Stimulated activated CD8-positive, alpha-beta memory T cell treated with anti-CD3 and anti-CD28 coated beads, Interleukin-4, amount 100 ng/mL, for 1 hour (primary cell): ENCODE data around the gene SULF2.

Source experiments
- DNase-seq, 2 donors: peaks; one replicate each; pipeline ENCODE4 v3.0.0-alpha.2; 2020; ENCODE audit warnings: low read depth in 2 of 2, low spot score in 1 of 2

The SULF2 gene

DNA sequence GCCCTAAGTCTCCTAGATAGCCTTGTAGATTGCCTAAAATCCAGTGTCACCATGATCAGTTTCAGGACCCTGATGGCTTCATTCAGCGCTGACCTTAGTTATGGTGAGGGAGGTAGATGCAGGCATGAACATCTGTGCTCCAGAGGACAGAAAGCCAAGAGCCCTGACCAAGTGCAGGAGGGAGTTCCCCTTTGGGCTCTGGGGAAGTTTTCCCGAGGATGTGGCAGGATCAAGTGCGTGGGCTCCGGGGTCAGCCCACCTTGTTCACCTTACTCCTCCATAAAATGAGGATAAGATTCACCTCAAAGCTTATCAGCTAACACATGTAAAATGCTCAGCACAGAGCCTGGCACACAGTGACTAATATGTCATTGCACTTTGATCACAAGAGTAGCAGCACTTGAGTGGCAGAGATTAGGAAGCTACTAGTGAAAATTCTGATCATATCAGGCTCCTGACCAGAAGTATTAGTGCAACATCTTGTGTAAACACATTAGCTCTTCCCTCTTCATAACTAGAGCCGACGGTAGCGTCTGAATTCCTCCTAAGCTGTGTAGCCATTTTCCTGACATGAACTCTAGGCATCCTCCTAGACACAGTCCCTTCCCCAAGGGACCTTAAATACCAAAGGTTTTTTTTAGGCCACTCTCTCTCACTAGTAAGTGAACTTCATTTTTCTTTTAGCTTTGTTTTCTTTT lies 125.2 kb downstream of the SULF2 start:
- DNase-seq: no peak

DNA sequence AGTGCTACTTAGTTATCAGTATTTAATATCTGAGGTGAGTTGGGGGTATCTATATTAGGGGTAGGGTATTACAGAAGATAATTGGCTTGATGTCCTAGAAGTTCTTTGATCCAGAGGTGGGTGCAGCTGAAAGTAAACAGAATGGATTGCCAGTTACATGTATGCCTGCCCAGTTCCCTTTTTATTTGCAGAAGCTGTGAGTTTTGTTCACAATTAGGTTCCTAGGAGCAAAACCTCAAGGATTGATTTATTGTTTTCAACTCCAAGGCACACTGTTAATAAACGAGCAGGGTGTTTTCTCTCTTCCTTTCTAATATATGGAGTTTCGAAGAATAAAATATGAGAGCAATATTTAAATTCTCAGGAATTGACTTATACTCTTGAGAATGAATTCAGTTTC lies 129.0 kb downstream of the SULF2 start:
- DNase-seq: no peak

DNA sequence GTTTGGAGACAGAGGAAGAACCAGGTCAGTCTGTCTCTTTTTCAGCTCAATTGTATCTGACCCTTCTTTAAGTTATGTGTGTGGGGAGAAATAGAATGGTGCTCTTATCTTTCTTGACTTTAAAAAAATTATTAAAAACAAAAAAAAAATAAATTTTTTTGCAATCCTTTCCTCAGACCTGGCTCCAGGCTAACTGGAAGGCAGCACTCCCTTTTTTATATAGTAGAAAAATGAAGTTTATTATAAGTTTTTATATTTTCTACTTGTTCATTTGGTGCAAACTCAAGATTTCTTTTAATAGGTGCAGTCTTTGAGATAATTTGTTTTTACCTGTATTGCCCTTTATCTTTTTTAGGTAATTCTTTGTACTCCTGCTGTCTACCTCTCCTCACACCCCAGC lies 129.6 kb downstream of the SULF2 start:
- DNase-seq: no peak

DNA sequence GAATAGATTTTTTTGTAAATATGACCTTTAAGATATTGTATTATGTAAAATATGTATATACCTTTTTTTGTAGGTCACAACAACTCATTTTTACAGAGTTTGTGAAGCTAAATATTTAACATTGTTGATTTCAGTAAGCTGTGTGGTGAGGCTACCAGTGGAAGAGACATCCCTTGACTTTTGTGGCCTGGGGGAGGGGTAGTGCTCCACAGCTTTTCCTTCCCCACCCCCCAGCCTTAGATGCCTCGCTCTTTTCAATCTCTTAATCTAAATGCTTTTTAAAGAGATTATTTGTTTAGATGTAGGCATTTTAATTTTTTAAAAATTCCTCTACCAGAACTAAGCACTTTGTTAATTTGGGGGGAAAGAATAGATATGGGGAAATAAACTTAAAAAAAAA lies 130.9 kb downstream of the SULF2 start:
- DNase-seq: no peak

DNA sequence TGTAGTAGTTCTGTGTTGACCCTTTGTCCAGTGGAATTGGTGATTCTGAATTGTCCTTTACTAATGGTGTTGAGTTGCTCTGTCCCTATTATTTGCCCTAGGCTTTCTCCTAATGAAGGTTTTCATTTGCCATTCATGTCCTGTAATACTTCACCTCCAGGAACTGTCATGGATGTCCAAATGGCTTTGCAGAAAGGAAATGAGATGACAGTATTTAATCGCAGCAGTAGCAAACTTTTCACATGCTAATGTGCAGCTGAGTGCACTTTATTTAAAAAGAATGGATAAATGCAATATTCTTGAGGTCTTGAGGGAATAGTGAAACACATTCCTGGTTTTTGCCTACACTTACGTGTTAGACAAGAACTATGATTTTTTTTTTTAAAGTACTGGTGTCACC lies 131.4 kb downstream of the SULF2 start:
- DNase-seq: no peak

DNA sequence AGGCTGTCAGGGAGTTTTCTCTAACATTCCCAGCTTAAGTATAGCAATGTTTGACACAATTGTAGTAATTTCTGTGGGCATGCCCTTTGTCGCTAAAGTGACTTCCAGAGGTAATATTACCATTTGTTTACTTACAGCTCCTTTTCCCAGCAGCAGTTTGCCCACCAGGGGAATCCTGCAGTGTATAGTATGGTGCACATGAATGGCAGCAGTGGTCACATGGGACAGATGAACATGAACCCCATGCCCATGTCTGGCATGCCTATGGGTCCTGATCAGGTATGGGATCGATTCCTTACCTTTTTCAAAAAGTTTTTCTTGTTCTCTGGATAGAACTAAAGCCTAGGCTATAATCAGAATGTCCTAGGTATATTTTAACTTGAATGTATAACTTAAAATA lies 132.5 kb downstream of the SULF2 start:
- DNase-seq: no peak

DNA sequence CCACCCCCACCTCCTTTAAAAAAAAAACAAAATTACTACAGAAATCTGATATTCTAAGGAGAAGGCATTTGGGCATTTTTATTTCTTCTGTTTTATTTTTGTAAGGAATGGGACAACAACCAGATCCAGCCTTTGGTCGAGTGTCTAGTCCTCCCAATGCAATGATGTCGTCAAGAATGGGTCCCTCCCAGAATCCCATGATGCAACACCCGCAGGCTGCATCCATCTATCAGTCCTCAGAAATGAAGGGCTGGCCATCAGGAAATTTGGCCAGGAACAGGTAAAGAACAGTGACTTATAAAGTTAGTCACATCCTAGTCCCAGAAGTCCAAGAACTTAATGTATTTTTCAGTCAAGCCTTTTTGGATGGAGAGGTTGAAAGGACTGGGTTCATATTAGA lies 133.0 kb downstream of the SULF2 start:
- no peak for DNase-seq

DNA sequence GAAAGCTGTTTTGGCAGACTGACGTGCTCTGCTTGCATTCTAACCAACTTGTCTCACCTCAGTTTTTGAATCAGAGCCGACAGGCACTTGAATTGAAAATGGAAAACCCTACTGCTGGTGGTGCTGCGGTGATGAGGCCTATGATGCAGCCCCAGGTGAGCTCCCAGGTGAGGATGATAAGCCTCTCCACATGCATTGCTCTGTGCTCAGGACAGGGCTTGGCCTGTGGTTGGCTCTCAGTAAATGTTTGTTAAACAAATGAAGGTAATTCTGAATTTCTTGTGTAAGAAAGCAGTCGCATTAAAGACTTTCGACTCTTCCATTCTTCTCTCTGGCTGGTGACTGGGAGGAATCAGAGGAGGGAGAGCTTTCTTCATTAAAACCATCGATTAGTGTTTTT lies 136.3 kb downstream of the SULF2 start:
- DNase-seq: no peak

DNA sequence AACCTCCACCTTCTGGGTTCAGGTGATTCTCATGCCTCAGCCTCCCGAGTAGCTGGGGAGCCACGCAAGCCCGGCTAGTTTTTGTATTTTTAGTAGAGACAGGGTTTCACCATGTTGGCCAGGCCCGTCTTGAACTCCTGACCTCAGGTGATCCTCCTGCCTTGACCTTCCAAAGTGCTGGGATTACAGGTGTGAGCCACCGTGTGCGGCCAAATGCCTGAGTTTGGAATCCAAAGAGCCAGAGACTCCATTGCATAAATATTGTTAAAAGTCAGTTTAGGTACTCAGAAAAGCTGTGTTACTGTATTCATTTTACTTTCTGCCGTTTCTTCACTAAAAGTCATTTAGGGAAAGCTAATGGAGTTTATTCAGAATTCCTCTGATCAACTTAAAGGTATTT lies 137.3 kb downstream of the SULF2 start:
- DNase-seq: no peak

DNA sequence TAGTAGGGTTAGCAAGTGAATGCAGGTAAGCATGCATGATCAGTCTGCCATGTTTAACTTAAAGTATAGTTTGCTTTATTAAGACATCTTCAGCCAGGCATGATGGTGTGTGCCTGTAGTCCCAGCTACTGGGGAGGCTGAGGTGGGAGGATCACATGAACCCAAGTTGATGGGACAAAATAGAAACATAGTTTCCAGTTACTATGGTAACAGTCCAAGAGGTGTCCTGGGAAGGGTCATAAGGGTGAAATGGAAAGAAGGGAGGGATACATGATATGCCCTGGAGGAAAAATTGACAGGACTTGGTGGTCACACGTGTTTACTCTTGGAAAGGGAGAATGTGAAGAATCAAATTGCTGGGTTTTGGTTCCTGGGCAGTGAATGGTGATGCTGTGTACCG lies 139.6 kb downstream of the SULF2 start:
- DNase-seq: no peak

DNA sequence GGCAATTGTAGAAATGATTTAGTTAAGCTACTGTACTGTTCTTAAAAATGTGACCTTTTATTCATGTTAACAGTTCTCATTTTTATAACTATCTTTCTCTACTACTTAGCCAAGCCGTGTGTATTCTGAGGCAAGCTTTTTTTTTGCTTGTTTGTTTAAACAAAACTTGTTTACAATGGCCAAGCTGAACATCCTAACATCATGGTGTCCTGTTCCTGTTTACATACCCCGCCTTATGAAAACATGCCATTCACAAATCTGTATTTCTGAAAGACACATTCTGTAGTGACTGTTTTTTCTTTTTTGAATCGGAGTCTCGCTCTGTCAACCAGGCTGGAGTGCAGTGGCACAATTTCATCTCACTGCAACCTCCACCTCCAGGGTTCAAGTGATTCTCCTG lies 142.7 kb downstream of the SULF2 start:
- no peak for DNase-seq

DNA sequence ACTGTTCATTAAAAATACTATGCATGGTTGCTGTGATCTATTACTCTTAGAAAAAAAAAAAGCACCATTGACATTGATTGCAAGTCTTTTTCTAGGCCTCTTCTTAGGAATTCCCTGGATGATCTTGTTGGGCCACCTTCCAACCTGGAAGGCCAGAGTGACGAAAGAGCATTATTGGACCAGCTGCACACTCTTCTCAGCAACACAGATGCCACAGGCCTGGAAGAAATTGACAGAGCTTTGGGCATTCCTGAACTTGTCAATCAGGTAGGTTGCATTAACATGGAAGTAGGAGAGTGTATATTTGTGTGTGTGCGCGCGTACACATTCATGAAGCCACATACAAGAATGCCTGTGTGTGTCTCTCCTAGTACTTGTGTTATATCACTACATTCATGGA lies 143.2 kb downstream of the SULF2 start:
- no peak for DNase-seq

DNA sequence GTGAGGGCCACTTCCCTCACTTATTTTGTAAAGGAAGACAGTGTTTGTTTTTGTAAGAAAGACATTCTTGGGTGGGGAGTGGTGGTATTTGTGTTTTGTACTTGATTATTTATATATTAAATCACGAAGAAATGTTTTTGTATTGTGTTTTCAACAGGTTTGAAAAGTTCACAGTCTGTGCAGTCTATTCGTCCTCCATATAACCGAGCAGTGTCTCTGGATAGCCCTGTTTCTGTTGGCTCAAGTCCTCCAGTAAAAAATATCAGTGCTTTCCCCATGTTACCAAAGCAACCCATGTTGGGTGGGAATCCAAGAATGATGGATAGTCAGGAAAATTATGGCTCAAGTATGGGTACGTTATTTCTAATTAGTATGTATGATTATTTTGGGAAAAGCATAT lies 146.4 kb downstream of the SULF2 start:
- no peak for DNase-seq

DNA sequence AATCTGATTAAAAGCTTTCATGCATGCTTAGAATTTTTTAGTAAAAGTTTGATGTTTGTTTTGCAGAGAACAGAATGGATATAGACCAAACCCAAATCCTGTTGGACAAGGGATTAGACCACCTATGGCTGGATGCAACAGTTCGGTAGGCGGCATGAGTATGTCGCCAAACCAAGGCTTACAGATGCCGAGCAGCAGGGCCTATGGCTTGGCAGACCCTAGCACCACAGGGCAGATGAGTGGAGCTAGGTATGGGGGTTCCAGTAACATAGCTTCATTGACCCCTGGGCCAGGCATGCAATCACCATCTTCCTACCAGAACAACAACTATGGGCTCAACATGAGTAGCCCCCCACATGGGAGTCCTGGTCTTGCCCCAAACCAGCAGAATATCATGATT lies 150.0 kb downstream of the SULF2 start:
- DNase-seq: no peak

DNA sequence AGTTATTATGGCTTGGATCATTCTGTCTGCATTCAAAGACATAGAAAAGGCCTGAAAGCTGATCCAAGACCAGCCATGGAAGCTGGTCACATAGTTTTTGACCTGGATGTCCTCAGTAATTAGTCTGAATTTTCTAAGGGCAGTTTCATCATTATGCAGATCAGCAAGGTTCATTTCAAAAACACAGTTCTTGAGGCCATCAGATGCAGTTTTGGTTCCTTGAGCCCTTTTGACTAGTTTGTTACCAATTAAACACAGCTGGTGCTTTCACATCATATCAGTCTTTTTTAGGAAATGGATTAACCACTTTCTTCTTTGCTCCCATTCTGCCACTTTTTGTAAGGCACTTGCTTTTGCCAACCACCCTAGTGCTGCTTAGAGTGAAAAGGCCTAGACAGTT lies 154.2 kb downstream of the SULF2 start:
- no peak for DNase-seq

DNA sequence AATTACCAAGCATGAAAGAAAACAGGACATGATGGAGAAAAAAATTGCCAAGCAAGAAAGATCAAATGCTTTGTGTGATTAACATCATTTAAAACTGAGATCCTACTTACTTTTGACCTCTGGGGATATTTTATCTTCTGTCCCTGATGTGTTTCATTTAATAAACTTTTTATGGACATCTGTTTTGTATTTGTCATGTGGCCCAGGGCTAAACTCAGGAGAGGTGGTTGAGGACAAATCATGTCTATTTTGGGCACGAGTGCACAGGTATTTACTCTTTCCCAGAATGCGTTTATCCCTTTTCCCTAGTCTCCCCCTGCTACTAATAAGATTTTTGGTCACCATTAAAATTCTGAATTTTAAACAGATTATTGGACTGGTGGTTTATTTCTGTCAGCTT lies 155.4 kb downstream of the SULF2 start:
- no peak for DNase-seq

DNA sequence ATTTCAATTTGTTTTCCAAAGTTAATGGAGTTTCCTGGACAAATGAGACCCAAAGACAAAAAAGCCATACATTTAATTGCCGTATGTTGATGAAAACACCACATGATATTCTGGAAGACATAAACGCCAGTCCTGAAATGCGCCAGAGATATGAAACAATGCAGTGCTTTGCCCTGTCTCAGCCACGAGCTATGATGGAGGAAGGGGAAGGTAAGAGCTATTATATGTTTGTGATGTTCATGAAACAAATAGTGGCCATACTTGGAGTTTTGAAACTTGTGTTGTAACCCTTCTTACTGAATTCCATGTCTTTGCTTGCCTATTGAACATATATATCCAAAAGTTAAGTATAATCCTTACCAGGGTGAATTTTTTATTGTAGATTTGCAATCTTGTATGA lies 157.7 kb downstream of the SULF2 start:
- DNase-seq: no peak

DNA sequence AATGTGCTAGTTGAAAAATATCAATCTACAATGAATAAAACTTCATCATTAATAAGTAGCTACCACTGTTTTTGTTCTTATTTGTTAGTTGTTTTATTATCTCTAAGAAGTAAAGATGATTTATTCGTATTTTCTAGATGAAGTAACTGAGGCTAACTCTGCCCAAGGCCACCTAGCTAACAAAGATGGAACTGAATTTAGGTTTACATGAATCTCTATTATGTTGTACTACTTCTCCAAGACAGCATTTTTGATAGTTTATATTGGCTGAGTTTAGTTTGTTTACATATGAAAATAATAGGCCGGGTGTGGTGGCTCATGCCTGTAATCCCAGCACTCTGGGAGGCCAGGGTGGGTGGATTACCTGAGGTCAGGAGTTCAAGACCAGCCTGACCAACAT lies 162.1 kb downstream of the SULF2 start:
- no peak for DNase-seq

DNA sequence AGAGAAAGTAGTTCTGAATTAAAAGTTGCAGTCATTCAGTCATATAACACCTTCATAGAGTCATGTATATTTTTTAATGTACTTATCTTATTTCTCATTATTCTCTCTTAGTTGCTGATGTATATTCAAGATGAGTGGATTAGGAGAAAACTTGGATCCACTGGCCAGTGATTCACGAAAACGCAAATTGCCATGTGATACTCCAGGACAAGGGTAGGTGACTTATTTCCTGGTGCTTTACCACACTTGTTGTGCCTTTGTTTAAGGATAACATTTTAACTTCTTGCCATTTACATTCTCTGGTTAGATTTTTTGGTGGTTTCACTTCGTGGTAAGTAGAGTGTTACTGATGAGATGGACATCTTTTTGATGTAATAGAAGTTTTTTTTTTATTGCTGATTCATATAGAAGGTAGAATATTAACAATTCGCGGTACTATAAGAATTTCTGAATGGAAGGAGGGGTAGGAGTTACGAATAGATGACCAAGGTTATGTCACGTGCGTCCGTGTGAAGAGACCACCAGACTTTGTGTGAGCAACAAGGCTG lies 163.1 kb downstream of the SULF2 start:
- no peak for DNase-seq

DNA sequence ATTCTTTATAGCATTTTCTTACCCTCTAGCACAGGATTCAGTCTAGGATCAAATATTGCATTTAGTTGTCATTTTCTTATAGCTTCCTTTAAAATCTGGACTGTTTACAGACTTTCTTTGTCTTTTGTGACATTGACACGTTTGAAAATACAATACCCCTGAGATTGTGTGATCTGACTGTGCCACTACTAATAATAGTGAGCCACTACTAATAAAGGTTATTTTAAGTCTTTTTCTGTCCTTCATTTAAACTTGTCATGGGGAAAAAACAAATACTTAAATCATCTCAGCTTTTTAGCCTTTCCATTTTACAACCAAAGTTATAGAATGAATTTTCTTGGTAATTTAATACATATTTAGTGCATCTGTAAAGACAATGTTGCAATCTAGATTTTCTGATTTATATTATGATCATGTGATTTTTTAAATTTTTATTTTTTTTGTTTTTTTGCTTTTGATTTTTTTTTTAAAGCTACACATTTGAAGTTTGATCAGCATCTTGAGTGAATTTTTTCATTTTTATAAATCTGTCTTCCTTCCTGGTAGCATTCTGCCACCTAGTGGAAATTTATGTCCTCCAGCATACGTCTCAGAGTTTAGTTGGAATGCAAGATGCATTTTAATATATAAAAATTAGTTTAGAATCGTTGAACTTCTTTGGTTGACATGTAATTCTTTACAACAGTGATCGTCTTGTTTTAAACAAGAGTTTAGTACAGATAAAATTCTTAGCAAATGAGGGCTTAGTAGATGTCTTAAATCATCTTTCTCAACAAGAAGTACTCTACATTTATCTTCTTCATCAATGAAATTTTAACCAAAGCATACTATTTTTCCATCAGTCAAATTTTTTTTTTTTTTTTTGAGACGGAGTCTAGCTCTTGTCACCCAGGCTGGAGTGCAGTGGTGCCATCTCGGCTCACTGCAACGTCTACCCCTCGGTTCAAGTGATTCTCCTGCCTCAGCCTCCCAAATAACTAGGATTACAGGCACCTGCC lies 164.2 kb downstream of the SULF2 start:
- no peak for DNase-seq

DNA sequence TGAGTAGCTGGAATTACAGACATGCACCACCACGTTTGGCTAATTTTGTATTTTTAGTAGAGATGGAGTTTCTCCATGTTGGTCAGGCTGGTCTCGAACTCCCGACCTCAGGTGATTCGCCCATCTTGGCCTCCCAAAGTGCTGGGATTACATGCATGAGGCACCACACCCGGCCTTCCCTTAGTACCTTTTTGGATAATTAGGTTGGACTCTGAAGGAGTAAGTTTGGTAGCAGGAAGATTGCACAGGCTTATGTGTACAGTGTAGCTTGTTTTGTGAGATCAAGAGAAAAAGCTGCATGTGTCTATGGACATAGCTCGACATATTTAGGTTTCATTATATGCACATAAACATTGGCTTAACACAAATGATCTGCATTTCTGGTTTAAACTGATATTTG lies 166.8 kb downstream of the SULF2 start:
- DNase-seq: no peak

DNA sequence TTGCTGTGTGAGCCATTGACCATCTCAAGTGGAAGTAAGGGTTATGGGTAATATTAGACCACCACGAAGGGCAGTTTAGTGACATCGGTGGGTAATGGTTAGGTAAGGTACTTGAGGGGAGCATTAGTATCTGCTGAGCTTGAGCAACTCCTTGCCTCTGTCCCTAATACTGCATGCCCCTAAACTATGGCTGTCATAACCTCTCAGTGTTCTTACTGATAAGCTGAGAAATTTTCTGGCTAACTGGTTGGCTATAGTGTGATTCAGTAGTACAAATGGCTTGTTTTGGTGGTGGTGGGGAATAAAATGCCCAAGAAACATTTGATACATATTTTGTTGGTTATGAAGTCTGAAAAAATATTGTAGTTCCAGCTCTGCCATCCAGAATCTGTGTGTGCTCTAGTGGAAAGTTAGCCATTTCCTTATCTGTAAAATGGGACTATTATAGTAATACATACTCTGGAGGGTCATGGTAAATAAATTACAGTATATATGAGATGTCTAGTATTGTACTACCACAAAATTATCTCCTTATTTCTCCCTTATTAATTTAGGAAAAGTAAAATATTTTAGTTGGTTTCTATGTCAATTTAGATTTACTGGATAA lies 170.5 kb downstream of the SULF2 start:
- no peak for DNase-seq
